ENCODE measurements around the gene RNF2. TPM values are rescaled to one million over a fixed set of nuclear protein-coding genes. Genes with fewer than 3 reads are reported as not detected.

The RNF2 gene
- polyA plus RNA-seq, 2 donors: 3.4 to 5.6 TPM

Other genes starting within 250 kb of the RNF2 start
- gene NIBAN1, start 71.0 kb upstream of the RNF2 start, polyA plus RNA-seq: 10 to 100 TPM; 14.7 to 27.4 TPM
- 1 to 10 TPM; 3.8 to 4.9 TPM for gene TRMT1L, start 111.4 kb downstream of the RNF2 start, polyA plus RNA-seq
- under 1 TPM; 0.86 TPM for gene SWT1, start 111.6 kb downstream of the RNF2 start, polyA plus RNA-seq